Measurements from ENCODE around the gene ATG4B. TPM values are rescaled to one million over a fixed set of nuclear protein-coding genes. Genes with fewer than 3 reads are reported as not detected.
"Not testable (repeated sequence)": the region's sequence is repeated elsewhere in the genome, so short reads cannot be mapped to it uniquely, and the experiment has no call there.

ATG4B gene
- 100 to 1,000 TPM in 1 of 4 donors, 10 to 100 TPM in 3; 50.5 to 173 (median 88.0) TPM for total RNA-seq

- Histone ChIP-seq H3K27me3 (no peaks in the 10 kb centered on the region), H3K4me1 (peaks cover 56% of the 10 kb centered on the region), H3K4me3 (peak within 1 kb of the TSS; percentile 92), H3K9me3 (no peaks in the 10 kb centered on the region), H3K27ac (peak within 1 kb of the TSS; percentile 98), H3K36me3 (peaks cover 16% of the 10 kb centered on the region)
- WGBS: 0% methylated on average over 3 of the region's 123 CpGs
- peak; percentile 85 to 90 for DNase-seq (ENCODE audit: low spot score in 2 of 2)
- TF ChIP-seq EP300 (IDR thresholded peaks at IDR 0.05) (no peak), CTCF (IDR thresholded peaks at IDR 0.05) (no peak), POLR2A (IDR thresholded peaks at IDR 0.05) (no peak), POLR2AphosphoS5 (IDR thresholded peaks at IDR 0.05) (peak in 2 of 3 donors; percentile 81 to 98)
These were observed at the start of gene ATG4B, which contains the start of gene THAP4 for GRCh38 chr2:241637018-241637794. Gene ATG4B (plus strand): TSS chr2:241637693. CDS start chr2:241637715, 22 bp downstream. Gene THAP4 (minus strand): TSS chr2:241637158. CDS start chr2:241637017, 141 bp downstream.

- H3K9me3 ChIP-seq: peaks cover 21% of the 10 kb centered on the region
- peaks cover 69% of the 10 kb centered on the region for H3K36me3 ChIP-seq
- not testable (repeated sequence) for H3K4me3 ChIP-seq; DNase-seq (ENCODE audit: low spot score in 2 of 2); H3K27ac ChIP-seq; H3K27me3 ChIP-seq; H3K4me1 ChIP-seq
- WGBS: 79% methylated on average over 15 of the region's 17 CpGs
These were observed 47.6 kb upstream of the ATG4B start for GRCh38 chr2:241589863-241590262.

GRCh38 chr2:241590496-241591455 is 46.7 kb upstream of the ATG4B start:
- not testable (repeated sequence) for H3K4me1 ChIP-seq; H3K4me3 ChIP-seq; H3K27me3 ChIP-seq; DNase-seq (ENCODE audit: low spot score in 2 of 2); H3K27ac ChIP-seq
- 82% methylated on average over 30 of the region's 33 CpGs for WGBS
- H3K36me3 ChIP-seq: peaks cover 70% of the 10 kb centered on the region
- peaks cover 21% of the 10 kb centered on the region for H3K9me3 ChIP-seq

- TF ChIP-seq POLR2AphosphoS5 (IDR thresholded peaks at IDR 0.05): no peak
- TF ChIP-seq CTCF (IDR thresholded peaks at IDR 0.05): no peak
- TF ChIP-seq POLR2A (IDR thresholded peaks at IDR 0.05): no peak
- no peak for TF ChIP-seq EP300 (IDR thresholded peaks at IDR 0.05)
- DNase-seq (ENCODE audit: low spot score in 2 of 2): no peak
- H3K27me3 ChIP-seq: no peaks in the 10 kb centered on the region
- peaks cover 9% of the 10 kb centered on the region for H3K9me3 ChIP-seq
- H3K27ac ChIP-seq: no peak overlapping the region
- WGBS: 92% methylated on average over 18 of the region's 18 CpGs
- H3K36me3 ChIP-seq: peaks cover 67% of the 10 kb centered on the region
- H3K4me1 ChIP-seq: no peaks in the 10 kb centered on the region
- no peak overlapping the region for H3K4me3 ChIP-seq
These were observed 45.2 kb upstream of the ATG4B start for GRCh38 chr2:241592126-241592845.

GRCh38 chr2:241593271-241593670 is 44.2 kb upstream of the ATG4B start:
- no peak for DNase-seq (ENCODE audit: low spot score in 2 of 2)
- Histone ChIP-seq H3K4me1 (no peaks in the 10 kb centered on the region), H3K4me3 (no peak overlapping the region), H3K27me3 (no peaks in the 10 kb centered on the region), H3K27ac (no peak overlapping the region), H3K9me3 (no peaks in the 10 kb centered on the region), H3K36me3 (peaks cover 64% of the 10 kb centered on the region)
- WGBS: 92% methylated on average over 16 of the region's 16 CpGs
- TF ChIP-seq CTCF (IDR thresholded peaks at IDR 0.05) (no peak), POLR2A (IDR thresholded peaks at IDR 0.05) (no peak), POLR2AphosphoS5 (IDR thresholded peaks at IDR 0.05) (no peak), EP300 (IDR thresholded peaks at IDR 0.05) (no peak)

Measured in suprapubic skin (tissue), 4 donors.